Inferior parietal cortex (tissue), 1 donor: ENCODE results near the gene WAC.

Experiments
- DNase-seq: peaks from one replicate; pipeline ENCODE4 v3.0.0-alpha.2; 2016; ENCODE audit errors: extremely low spot score

The WAC gene

DNA sequence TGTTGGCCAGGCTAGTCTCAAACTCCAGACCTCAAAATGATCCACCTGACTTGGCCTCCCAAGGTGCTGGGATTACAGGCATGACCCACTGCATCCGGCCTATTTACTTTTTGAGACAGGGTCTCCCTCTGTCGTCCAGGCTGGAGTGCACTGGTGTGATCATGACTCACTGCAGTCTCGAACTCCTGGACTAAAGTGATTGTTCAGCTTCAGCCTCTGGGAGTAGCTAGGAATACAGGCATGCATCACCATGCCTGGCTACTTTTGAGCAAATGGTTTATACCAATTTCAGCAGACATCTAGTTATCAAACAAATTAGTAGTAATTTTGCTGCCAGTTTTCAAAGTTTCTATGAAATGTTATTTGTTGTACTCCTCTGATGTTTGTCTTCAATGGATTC lies 2.2 kb upstream of the WAC start:
- no peak for DNase-seq

DNA sequence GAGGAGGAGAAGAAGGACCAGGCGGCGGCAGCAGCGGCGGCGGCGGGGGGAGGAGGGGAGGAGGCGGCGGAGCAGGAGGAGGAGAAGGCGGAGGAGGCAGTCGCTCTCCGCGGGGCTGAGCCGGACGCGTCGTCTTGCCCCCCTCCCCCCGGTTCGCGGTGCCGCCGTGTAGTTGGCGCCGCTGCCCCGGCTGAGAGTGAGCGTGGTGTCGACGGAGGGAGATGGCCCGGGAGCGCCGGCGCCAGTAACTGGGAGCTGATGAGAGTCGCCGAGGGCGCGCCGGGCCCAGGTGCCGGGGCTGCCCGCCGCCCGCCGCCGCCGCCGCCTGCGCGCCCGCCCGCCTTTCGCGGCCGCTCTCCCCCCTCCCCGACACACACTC lies 257 bp downstream of the WAC start:
- DNase-seq, result no peak

DNA sequence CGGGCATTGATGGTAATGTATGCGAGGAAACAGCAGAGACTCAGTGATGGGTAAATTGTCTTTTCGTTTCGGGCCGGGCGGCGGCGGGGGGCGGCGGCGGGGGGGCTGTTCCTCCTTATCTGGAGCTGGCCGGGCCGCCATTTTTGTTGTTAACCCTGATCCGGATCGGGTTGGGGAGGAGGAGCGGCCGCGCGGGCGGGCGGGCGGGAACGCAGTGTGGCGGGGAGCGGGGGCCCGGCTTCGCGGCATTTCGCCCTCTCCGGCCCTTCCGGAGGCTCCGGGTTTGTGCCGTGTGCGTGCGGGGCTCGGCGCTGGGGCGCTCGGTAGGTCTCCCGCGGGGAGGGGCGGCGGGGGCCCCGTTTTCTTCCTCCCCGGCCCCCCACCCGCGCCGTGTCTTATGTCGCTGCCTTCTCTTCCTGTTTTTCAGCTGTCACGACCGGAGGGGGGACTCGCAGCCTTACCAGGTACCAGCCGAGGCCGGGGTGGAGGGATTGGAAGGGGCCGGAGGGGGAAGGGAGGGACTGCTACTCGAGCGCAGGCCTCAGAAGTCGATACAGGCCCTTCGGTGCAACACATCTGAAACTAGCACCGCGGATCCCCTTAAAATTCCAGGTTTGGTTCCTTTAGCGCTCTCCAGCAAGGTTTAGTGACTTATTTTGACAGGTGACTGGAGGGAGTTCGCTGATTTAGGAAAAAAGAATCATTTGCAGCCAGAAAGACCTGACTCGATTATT lies 820 bp downstream of the WAC start:
- peak; percentile 38 for DNase-seq

DNA sequence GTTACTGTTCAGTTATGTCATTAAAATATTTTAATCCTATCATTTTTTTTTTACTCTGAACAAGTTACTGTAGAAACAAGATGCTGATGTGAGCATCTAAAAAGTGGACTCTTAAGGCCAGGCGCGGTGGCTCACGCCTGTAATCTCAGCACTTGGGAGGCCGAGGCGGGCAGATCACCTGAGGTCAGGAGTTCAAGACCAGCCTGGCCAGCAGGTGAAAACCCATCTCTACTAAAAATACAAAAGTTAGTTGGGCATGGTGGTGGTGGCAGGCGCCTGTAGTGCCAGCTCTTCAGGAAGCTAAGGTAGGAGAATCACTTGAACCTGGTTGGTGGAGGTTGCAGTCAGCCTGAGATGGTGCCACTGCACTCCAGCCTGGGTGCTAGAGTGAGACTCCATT lies 2.9 kb downstream of the WAC start:
- DNase-seq, result no peak

DNA sequence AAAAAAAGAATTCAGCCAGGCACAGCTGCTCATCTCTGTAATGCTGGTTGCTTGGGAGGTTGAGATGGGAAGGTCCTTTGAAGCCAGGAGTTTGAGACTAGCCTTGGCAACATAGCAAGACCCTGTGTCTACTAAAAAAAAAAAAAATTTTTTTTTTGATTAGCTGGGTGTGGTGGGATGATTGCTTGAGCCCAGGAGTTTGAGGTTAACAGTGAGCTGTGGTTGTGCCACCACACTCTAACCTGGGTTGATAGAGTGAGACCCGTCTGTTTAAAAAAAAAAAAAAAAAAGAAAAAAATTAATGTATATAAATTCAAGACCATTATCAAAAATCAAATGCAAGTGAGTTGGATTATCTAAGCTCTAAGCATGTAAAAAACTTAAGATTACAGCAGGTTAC lies 5.7 kb downstream of the WAC start:
- no peak for DNase-seq

DNA sequence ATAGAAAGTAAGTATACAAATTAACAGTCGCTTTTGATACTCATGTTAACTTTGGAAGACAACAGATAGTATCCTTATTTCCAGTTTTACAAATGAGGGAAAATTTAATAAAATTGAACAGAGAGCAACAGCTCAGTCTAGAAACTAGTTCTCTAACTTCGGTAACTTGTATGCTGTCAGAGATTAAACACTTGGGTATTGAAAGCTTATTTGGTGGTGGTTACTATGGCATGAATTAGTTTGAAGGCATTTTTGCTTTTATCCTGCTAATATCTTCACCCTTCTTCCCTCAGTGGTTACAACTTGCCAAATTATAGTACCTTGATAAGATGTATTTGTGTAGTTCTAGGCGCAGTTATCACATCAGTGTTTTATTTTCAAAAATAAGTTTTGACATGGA lies 7.2 kb downstream of the WAC start:
- no peak for DNase-seq

DNA sequence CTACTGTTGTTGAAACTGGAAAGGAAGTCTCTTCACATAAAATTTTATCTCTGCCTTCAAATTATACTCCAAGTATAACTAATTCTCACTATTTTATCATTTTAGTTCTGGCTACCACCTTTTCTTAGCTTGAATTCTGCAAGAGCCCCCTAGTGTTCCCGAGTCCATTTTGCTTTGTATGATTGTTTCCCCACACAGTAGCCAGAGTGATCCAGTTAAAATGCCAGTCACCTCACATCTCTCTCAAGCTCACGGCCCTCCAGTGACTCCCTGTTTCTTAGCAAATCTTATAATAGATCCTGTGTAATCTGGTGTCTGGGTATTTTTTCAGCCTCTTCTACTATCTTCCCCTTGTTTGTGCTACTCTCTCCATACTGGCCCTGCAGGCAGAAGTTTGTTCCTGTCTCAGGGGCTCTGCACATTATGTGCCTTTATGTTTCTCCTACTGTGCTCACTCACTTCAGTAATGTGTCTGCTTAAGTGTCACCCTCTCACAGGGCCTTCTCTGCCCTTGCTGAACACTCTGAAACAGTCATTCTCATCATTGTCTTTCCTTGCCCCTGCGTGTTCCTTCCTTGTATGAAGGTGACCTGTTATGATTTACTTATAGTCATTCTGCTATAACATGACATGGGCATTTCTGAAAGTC lies 8.9 kb downstream of the WAC start:
- no peak for DNase-seq

DNA sequence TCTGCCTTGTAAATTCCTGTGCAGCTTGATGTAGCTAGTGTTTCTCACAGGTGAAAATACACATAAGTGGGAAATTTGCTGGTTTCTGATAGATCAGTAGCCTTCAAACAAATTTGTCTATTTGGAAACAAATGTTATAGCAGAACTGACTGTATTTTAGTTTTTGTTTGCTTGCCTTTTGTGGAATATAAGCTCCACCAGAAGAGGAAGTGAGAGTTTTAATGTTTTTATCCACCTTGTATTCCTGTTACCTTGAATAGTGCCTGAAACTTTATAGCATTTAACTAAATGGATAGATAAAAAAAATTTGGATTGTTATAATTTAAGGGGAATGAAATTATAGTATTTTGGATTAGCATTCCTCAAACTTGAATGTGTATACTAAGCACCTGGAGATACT lies 9.8 kb downstream of the WAC start:
- DNase-seq, result no peak

DNA sequence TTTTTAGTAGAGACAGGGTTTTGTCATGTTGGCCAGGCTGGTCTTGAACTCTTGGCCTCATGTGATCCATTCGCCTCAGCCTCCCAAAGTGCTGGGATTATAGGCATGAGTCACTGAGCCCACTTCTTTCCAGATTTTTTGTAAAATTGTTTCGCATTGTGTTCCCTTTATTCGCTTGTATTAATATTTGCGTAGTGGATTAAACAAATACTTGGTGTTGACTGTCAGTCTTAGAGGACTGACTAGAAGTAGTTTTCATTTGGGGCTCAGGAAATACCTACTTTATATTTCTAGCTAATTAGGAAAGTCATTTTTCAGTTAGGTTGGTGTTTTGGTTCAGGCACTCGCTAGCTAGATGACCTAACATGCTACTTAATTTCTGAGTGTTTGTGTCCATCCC lies 11.1 kb downstream of the WAC start:
- DNase-seq, result no peak

DNA sequence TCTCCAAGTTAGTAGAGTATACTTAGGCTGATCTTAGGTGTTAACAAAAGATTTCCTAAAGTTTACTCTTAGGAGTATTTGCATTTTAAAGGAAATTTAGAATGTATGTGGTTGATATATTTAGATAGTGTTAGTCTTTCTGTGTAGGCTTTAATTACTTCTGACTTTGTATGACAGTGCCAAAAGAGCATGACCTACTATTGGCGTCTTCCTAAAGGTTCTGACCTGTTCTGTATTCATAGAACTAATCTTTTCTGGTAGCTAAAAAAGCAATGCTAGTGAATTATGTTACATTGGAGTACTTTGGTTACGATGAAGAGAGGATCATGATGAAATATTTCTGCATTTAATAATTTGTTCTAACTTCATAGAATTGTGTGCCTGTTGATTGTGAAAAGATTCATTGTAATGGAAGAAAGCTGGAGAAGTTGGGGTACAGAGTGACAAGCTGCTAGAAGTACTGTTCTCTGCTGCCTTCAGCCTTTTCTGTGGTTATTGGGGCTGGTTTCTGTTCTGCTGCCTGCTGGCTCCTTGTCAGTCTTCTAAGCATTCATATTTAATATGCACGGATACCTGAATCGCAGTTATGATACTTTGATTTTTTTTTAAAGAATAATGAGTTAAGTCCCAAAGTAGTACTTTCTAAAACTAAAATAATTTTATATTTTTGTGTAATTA lies 13.2 kb downstream of the WAC start:
- DNase-seq, result no peak

DNA sequence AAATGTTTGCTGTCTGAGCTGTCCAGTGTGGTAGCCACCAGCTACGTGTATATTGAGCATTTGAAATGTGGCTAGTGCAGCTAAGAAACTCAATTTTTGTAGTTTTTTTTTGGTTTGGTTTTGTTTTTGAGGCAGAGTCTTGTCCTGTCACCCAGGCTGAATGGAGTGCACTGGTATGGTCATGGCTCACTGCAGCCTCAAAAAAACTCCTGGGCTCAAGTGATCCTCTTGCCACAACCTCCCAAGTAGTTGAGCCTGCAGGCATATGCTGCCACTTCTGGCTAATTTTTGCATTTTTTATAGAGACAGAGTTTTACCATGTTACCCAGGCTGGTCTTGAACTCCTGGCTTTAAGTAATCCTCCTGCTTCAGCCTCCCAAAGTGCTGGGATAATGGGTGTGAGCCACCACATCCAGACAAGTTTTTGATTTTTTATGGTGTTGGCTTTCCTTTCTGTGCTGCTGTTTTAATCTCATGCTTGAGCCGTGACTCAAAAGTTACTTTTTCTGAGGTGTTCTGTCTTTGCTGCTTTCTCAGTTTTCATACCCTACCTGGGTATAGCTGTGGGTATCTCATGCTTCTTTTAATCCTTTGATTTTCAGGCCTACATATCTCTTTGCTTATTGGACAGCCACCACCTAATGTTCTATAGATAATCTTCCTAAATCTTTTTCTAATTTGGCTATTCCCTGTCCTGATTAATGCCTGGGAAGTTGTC lies 16.0 kb downstream of the WAC start:
- DNase-seq, result no peak

DNA sequence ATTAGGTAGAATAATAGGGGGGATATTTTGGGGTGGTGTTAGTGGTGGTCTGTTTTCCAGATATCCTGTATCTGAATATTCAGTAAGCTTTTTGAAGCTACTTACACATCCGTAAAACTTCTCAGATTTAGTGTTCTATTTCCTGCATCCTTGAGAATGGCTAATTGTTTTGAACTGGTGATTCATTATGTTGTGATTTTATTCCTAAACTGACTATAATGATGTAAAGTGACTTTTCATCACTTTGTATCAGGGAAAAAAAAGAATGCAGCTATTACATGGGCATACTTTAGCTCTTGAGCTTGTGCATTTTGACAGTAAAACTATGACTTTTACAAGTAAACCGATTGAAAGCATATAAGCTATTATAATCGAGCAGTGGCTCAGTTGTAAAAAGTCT lies 18.2 kb downstream of the WAC start:
- DNase-seq, result no peak

DNA sequence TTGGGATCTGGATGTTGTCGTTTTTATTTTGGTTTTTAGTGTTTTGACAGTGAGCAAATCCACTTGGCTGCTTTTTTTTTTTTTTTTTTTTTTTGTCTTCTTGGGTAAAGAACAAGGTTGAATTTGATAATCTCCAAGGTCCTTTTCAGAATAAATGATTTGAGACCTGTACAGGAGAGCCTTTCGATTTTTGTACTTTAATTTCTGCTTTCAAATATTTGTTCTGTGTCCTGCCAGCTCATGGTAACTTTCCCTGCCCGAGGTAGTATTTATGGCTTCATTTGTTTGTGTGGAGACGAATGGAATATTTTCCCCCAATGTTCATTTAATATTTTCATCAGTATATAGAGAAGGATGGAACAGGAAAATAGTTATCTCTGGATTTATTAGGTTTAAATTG lies 19.9 kb downstream of the WAC start:
- no peak for DNase-seq

DNA sequence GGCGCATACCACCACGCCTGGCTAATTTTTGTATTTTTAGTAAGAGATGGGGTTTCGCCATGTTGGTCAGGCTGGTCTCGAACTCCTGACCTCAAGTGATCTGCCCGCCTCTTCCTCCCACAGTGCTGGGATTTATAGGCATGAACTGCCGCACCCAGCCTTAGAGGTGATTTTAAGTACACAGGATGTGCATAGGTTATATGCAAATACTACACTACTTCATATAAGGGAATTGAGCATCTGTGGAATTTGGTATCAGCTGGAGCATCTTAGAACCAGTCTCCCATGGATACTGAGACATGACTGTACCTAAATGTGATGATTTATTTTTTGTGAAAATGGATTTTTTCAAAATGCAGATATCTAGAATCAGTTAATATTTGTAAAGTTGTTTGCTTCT lies 21.1 kb downstream of the WAC start:
- no peak for DNase-seq

DNA sequence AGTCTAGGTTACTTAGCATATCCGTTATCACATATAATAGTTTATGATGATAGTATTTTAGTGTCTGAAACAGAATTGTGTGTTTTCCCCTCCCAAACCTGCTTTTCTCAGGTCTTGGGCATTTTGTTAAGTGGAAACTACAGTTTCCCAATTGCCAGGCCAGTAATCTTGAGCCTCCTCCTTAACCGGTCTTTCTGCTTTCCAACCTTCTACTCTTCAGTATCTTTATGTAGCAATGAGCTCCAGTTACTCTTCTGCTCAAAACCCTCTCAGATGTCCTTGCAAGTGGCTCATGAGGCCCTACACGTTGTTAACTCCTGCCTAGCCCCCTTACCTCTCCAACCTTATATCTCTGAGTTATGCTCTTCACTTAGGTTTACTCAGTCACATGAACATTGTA lies 22.0 kb downstream of the WAC start:
- no peak for DNase-seq

DNA sequence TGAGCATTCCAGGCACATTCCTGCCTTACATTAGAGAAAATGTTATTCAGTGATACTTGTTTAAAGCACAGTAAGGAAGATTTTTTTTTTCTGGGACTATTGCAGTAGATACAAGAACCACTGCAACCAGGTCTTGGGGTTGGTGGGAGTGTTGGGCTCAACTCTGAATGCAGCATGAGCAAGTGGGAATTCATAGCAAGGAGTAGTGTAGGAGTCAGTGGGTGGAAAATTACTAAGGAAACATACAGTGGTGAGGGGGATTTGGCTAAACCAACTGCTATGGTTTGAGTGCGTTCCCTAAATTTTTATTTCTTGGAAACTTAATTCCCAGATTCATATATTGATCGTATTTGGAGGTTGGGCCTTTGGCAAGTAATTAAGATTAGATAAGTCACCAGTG lies 22.4 kb downstream of the WAC start:
- DNase-seq, result no peak

DNA sequence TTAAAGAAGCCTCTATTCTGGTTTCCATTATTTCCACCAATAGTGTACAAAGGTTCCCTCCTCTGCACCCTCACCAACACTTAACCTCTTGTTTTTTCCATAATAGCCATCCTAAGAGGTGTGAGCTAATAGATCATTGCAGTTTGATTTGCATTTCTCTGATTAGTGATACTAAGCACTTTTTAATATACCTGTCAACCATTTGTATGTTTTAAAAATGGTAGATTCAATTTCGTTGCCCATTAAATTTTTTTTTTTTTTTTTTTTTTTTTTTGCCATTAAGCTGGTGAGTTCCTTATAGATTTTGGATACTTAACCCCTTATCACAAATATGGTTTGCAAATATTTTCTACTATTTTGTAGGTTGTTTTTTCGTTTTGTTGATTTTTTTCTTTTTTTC lies 23.2 kb downstream of the WAC start:
- no peak for DNase-seq

DNA sequence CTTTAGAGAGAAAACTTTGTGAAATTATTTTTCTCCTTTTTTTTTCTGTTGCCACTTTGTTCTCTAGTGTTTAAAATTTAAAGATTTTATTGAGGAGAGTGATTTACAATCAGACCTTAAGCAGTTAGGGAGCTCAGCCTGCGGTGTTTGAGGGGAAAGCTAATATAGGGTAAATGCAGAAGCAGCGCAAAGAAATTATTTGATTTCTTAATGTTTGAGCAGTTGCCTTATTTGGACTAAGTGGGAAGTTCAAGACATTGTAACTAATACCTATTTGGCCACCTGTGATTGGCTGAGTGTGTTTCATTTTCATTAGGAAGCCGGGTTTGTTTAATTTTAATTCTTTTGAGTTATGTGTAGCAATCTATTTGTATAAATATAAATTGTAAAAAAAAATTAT lies 25.3 kb downstream of the WAC start:
- DNase-seq, result no peak

DNA sequence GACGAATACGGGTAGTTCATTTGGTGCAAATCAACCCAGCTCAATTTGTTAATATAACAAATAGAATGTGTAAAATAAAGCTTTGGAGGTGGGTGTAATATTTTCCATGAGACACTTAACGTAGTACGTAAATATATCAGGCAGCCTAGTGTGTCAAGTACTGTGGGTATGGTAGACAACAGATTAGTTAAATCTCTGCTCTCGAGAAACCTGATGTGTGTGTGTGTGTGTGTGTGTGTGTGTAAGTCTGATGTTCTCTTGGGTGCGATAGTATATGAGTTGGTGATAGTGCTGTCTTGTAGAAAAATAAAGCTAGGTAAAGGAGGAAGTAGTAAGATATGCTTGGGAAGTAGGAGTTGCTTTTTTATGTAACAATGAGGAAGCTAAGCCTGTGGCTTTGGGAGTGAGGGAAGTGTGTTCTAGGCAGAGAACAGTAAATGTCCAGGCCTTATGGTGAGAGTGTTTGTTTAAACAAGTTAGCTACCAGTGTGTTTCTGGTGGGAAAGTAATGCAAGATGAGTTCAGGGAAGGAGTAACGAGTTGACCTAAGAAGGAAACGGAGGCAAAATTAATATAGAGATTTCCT lies 26.1 kb downstream of the WAC start:
- no peak for DNase-seq

DNA sequence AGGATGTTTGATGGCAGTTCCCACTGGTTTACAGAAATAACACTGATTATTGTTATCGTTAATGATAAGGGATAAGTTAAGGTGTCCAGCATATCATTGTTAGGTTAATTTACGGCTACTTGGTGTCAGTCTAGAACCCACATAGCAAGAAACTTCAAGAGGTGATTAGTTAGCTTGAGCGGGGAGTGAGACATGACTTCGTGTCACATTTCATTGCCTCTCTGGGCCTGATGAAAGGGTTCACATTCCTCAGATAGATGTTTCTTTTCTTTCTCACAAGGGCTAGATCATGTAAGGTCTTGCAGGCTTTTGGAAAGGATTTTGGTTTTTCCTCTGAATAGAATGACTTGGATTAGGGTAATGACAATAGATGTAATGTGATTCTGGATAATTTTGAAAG lies 26.7 kb downstream of the WAC start:
- no peak for DNase-seq

DNA sequence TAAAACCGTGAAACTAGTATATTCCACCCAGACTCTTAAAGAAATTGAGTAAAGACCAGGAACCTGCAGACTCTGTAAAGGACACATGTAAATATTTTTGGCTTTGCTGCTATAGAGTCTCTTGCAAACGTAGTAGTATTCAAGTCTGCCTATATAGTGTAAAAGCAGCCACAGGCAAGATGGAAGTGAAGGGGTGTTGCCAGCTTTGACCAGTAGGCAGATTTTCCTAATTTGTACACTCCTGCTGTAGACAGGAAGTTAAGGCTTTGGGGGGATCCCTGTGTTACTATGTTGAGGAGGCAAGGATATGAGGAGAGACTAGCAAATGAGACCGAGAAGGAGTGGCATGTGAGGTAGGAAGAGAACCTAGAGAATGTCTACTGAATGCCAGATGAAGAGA lies 27.7 kb downstream of the WAC start:
- DNase-seq, result no peak

DNA sequence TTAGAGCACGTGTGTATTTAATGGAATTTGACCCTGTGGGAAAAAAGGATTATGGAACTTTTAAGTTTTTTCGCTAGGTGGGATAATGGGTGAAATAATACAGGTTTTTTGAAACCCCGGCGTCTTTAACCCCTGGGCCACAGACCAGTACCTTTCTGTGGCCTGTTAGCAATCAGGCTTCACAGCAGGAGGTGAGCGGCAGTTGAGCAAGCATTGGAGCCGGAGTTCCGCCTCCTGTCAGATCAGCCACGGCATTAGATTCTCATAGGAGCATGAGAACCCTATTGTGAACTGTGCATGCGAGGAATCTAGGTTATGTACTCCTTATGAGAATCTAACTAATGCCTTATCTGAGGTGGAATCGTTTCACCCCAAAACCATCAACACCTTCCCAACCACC lies 28.6 kb downstream of the WAC start:
- DNase-seq, result no peak
